Osteoblast (primary cell): ENCODE results near the gene SEMA3G. TPM values are rescaled to one million over a fixed set of nuclear protein-coding genes. Genes with fewer than 3 reads are reported as not detected.

Source experiments
- DNase-seq: peaks from one replicate; pipeline ENCODE4 v3.0.0; 2011; ENCODE audit warnings: low spot score, mixed read lengths; ENCODE audit not compliant: insufficient read length; ENCODE audit errors: missing footprints
- H2AFZ ChIP-seq: 2 replicates; pipeline ENCODE4 v1.6.0; 2011; ENCODE audit warnings: mild to moderate bottlenecking, low read length
- H3K27ac ChIP-seq: 2 replicates; pipeline ENCODE4 v1.5.1; 2011; ENCODE audit warnings: mild to moderate bottlenecking, low read depth, low read length, moderate library complexity
- H3K27me3 ChIP-seq: 2 replicates; pipeline ENCODE4 v1.6.0; 2012; ENCODE audit warnings: mild to moderate bottlenecking, control low read depth, inconsistent platforms, low read length, moderate library complexity; ENCODE audit not compliant: insufficient read depth
- H3K36me3 ChIP-seq: 2 replicates; pipeline ENCODE4 v1.5.1; 2011; ENCODE audit warnings: mild to moderate bottlenecking, low read length, control low read depth, moderate library complexity; ENCODE audit not compliant: insufficient read depth
- H3K4me1 ChIP-seq: 2 replicates; pipeline ENCODE4 v1.5.1; 2011; ENCODE audit warnings: mild to moderate bottlenecking, low read length, control low read depth, moderate library complexity; ENCODE audit not compliant: insufficient read depth
- H3K4me2 ChIP-seq: 2 replicates; pipeline ENCODE4 v1.6.0; 2011; ENCODE audit warnings: mild to moderate bottlenecking, low read length; ENCODE audit not compliant: insufficient read depth
- H3K4me3 ChIP-seq: fragments of 200-600 bp; sonication (generic); 3 replicates; pipeline ENCODE4 v1.5.1; 2012; ENCODE audit warnings: mild to moderate bottlenecking, low read length, inconsistent platforms; ENCODE audit not compliant: insufficient read depth
- H3K79me2 ChIP-seq: 2 replicates; pipeline ENCODE4 v1.6.0; 2012; ENCODE audit warnings: mild to moderate bottlenecking, low read length, control low read depth, inconsistent platforms; ENCODE audit not compliant: insufficient read depth
- H3K9me3 ChIP-seq: 2 replicates; pipeline ENCODE4 v1.5.1; 2011; ENCODE audit warnings: low read depth, low read length, control low read depth
- H4K20me1 ChIP-seq: 2 replicates; pipeline ENCODE4 v1.6.0; 2012; ENCODE audit warnings: mild to moderate bottlenecking, low read length, control low read depth; ENCODE audit not compliant: insufficient read depth
- CTCF ChIP-seq: IDR thresholded peaks from 2 replicates; pipeline ENCODE4 v1.5.1; 2011; ENCODE audit warnings: mild to moderate bottlenecking, low read depth, low read length, moderate library complexity; ENCODE audit errors: extremely low read depth
- total RNA-seq: library from RNA; depleted of rRNA; stranded (reverse); fragments of >200 nt; gene quantifications from 2 replicates; pipeline ENCODE4 v1.2.3, GENCODE V29; 2012

SEMA3G gene
- total RNA-seq, 1 donor, result not detected

GRCh38 chr3:52402101-52402521 is 42.8 kb downstream of the SEMA3G start:
- Histone ChIP-seq H3K4me3 (no peak overlapping the region), H3K4me1 (no peaks in the 10 kb centered on the region), H3K27ac (no peak overlapping the region), H3K4me2 (no peak overlapping the region), H3K36me3 (peaks cover 55% of the 10 kb centered on the region), H3K27me3 (no peaks in the 10 kb centered on the region), H3K79me2 (peaks cover 3% of the 10 kb centered on the region), H3K9me3 (no peaks in the 10 kb centered on the region), H4K20me1 (peaks cover 13% of the 10 kb centered on the region), H2AFZ (no peak overlapping the region)
- peak; percentile 18 for DNase-seq
- no peak for TF ChIP-seq CTCF

- peaks cover 49% of the 10 kb centered on the region for H3K36me3 ChIP-seq
Measured at GRCh38 chr3:52401551-52401950, 43.4 kb downstream of the SEMA3G start.

GRCh38 chr3:52401021-52401420 is 43.9 kb downstream of the SEMA3G start:
- Histone ChIP-seq H3K9me3 (no peaks in the 10 kb centered on the region), H3K27me3 (no peaks in the 10 kb centered on the region), H3K79me2 (no peaks in the 10 kb centered on the region), H3K4me3 (no peak overlapping the region), H3K36me3 (peaks cover 45% of the 10 kb centered on the region), H3K27ac (no peak overlapping the region), H2AFZ (no peak overlapping the region), H3K4me1 (no peaks in the 10 kb centered on the region), H4K20me1 (peaks cover 10% of the 10 kb centered on the region), H3K4me2 (no peak overlapping the region)
- no peak for DNase-seq
- TF ChIP-seq CTCF, result no peak

More at GRCh38 chr3:52401551-52401950, 43.4 kb downstream of the SEMA3G start:
- Histone ChIP-seq H3K4me1 (no peaks in the 10 kb centered on the region), H3K4me3 (no peak overlapping the region), H2AFZ (no peak overlapping the region), H3K79me2 (no peaks in the 10 kb centered on the region), H3K27me3 (no peaks in the 10 kb centered on the region), H3K9me3 (no peaks in the 10 kb centered on the region), H4K20me1 (peaks cover 13% of the 10 kb centered on the region), H3K27ac (no peak overlapping the region), H3K4me2 (no peak overlapping the region)
- DNase-seq, result peak; percentile 21
- no peak for TF ChIP-seq CTCF

- no peaks in the 10 kb centered on the region for H3K27me3 ChIP-seq
- H3K36me3 ChIP-seq, result peaks cover 38% of the 10 kb centered on the region
- no peak overlapping the region for H2AFZ ChIP-seq
- no peak overlapping the region for H3K4me2 ChIP-seq
- TF ChIP-seq CTCF, result no peak
- H3K4me3 ChIP-seq, result no peak overlapping the region
- no peak overlapping the region for H3K27ac ChIP-seq
- no peaks in the 10 kb centered on the region for H3K79me2 ChIP-seq
- H4K20me1 ChIP-seq, result peaks cover 10% of the 10 kb centered on the region
- DNase-seq, result peak; percentile 72
- H3K4me1 ChIP-seq, result no peaks in the 10 kb centered on the region
- H3K9me3 ChIP-seq, result no peaks in the 10 kb centered on the region
Measured at GRCh38 chr3:52400275-52400793, 44.6 kb downstream of the SEMA3G start.
